Measurements from ENCODE around the gene UGT8.
A peak's percentile ranks its signal among the peaks of the same experiment; 100 is the strongest.
"Not testable (repeated sequence)": the region's sequence is repeated elsewhere in the genome, so short reads cannot be mapped to it uniquely, and the experiment has no call there.

UGT8 gene

GRCh38 chr4:114606245-114606644, 7.6 kb downstream of the UGT8 start:
- no peak for DNase-seq (ENCODE audit: low read depth)

- no peak for DNase-seq (ENCODE audit: low read depth)
Measured at GRCh38 chr4:114607056-114607455, 8.4 kb downstream of the UGT8 start.

GRCh38 chr4:114613560-114613959, 15.0 kb downstream of the UGT8 start:
- DNase-seq (ENCODE audit: low read depth), result no peak

DNA sequence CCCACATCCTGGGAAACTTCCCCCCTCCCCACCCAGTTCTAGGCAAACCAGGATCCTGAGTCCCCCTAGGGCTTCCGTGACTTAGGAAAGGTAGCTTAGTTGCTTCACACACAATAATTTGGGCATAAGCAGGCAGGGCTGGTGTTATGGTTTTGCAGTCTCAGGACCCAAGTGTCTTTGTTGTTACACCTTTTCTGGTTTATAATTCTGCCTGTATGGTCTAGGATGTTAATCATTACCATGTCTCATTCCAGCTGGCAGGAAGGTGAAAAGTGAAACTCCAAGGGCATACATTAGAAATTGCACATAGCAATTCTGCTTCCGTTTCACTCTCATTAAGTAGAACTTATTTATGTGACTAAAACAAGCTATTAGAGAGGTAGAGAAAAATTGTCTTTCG, 16.8 kb downstream of the UGT8 start:
- no peak for DNase-seq (ENCODE audit: low read depth)

DNA sequence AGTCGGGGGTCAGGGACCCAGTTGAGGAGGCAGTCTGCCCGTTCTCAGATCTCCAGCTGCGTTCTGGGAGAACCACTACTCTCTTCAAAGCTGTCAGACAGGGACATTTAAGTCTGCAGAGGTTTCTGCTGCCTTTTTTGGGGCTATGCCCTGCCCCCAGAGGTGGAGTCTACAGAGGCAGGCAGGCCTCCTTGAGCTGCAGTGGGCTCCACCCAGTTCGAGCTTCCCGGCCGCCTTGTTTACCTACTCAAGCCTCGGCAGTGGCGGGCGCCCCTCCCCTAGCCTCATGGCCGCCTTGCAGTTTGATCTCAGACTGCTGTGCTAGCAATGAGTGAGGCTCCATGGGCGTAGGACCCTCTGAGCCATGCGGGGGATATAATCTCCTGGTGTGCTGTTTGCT, 17.4 kb downstream of the UGT8 start:
- DNase-seq (ENCODE audit: low read depth), result not testable (repeated sequence)

GRCh38 chr4:114626196-114626595, 27.6 kb downstream of the UGT8 start:
- no peak for DNase-seq (ENCODE audit: low read depth)

GRCh38 chr4:114636192-114636935, 37.8 kb downstream of the UGT8 start:
- no peak for DNase-seq (ENCODE audit: low read depth)

DNA sequence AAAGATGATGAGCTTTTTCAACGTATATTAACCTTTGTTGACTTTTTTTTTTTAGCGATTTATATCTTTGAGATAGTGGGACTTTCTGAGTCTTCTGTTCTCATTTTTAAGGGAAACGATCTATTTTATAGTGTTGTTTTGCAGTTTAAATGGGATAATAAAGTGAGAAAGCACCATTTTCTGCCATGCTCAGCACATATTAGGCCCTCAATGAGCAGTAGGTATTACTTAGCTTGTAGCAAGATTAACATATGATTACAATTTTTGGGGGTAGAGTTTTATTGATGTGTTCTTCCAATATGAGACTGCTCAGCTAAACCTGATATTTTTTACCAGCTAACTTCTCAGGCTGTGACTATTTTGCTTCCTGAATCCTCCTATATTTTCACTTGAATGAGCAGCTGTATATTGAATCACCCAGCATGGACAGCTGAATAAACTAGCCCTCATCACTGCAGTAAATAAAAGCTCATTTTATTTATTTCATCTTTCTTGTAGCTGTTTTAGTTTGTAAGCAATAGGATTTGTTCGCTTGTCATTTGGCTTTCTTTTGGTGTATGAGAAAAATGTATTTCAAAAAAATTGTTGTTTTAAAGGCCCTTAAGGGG, 43.7 kb downstream of the UGT8 start:
- DNase-seq (ENCODE audit: low read depth), result no peak

DNA sequence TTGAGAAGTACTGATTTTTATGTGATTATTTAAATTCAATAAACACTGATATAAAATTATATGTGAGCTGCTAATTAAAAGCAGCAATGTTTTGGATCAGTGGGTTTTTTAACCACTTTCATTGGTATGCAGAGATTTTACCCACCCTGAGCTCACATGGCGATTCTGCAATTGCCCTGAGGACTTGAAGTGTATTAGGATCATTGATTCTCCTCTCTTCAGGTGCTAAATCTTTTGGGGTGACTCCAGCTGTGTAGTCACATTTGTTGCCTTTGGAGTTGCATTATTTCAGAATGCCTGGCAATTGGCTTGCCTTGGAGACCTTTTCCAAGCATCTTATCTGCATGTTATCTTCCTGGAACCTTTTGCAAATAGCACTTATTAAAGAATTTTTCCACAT, 51.3 kb downstream of the UGT8 start:
- no peak for DNase-seq (ENCODE audit: low read depth)

- no peak for DNase-seq (ENCODE audit: low read depth)
Measured at GRCh38 chr4:114653675-114654074, 55.1 kb downstream of the UGT8 start.

GRCh38 chr4:114654592-114654991, 56.0 kb downstream of the UGT8 start:
- DNase-seq (ENCODE audit: low read depth), result no peak

DNA sequence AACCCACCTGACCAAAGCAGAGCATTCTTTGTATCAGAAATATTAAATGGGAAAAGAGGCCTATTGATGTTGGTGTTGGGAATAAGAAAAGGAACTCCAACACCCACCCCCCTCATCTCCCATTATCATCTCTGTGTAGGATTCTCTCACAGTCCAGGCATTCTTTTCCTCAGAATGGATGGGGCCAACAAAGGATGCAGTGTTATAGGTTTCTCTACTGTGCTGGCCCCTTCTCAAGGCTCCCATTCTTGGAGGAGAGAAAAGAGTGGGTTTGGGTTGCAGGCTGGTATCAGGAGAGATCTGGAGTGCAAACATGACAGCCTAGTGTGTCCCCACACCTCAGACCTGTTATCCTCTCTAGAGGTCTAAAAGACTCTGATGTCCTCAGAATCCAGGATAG, 59.6 kb downstream of the UGT8 start:
- DNase-seq (ENCODE audit: low read depth), result no peak

DNA sequence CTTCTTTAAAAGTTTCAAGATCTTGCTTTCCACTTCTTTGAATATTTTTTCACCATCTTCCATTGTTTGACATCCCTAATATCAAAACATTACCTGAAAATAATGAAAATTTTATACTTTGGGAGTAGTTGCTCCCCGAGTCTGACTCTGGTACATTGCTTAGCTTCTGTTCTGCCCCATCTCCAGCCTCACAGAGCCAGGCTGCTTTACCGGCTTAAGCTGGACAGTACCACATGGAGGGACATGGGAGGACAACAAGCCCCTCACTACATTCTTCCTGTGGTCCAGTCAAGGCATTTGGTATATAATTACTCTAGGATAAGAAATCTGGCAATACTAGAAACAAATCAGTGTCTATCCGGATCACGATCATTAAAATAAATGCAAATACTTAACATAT, 60.2 kb downstream of the UGT8 start:
- DNase-seq (ENCODE audit: low read depth), result no peak

GRCh38 chr4:114659386-114660008, 60.9 kb downstream of the UGT8 start:
- peak; percentile 11 for DNase-seq (ENCODE audit: low read depth)

DNA sequence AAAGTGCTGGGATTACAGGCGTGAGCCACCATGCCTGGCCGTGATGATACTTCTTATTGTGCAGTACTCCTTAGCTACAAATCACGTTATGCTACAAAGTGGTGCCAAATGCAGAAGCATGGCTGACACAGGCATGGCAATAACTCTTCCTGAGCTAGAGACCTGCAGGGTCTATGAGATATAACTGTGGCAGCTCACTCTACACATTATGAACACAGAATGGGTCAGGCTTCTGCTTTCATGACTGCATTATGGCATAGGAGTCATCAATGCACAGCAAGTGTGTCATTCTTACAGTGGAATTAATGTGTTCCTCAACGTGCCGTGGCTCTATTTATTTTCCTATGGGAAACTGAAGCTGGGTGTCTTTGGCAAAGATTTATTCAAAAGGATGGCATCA, 64.5 kb downstream of the UGT8 start:
- DNase-seq (ENCODE audit: low read depth), result no peak

- DNase-seq (ENCODE audit: low read depth), result no peak
Measured at GRCh38 chr4:114668577-114668976, 70.0 kb downstream of the UGT8 start.

DNA sequence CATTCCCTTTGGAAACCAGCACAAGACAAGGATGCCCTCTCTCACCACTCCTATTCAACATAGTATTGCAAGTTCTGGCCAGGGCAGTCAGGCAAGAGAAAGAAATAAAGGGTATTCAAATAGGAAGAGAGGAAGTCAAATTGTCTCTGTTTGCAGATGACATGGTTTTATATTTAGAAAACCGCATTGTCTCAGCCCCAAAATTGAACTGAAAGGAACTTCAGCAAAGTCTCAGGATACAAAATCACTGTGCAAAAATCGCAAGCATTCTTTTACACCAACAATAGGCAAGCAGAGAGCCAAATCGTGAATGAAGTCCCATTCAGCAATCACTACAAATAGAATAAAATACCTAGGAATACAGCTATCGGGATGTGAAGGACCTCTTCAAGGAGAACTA, 72.1 kb downstream of the UGT8 start:
- DNase-seq (ENCODE audit: low read depth), result not testable (repeated sequence)

- no peak for DNase-seq (ENCODE audit: low read depth)
Measured at GRCh38 chr4:114673306-114673705, 74.7 kb downstream of the UGT8 start.

GRCh38 chr4:114674080-114674479, 75.5 kb downstream of the UGT8 start:
- DNase-seq (ENCODE audit: low read depth), result no peak

DNA sequence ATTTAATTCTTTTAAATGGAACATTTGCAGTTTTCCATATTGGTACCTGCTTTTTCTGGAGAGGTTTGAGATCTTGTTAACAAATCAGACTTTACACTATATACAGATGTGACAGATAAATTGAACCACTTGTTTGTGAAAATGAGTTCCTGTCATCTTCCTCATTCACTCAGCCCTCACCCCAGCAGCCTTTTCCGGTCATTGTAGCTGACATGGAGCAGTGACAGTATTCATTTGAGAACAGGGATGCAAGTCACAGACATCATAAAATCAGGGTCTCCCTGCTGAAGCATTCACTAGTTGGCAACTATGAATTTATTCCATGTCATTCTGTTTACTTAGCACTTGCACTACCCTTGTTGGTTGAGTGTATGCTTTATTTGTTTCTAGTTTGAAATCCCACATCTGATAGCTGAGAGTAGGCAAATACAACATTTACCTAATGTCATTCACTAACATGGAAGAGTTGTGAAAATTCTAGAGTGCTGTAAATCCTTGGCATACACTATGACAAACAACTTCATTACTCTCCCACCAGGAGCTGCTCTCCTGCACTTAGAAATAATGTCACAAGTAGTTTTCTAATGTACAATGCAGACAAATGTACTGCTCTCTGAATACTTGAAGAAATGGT, 78.9 kb downstream of the UGT8 start:
- DNase-seq (ENCODE audit: low read depth), result no peak

DNA sequence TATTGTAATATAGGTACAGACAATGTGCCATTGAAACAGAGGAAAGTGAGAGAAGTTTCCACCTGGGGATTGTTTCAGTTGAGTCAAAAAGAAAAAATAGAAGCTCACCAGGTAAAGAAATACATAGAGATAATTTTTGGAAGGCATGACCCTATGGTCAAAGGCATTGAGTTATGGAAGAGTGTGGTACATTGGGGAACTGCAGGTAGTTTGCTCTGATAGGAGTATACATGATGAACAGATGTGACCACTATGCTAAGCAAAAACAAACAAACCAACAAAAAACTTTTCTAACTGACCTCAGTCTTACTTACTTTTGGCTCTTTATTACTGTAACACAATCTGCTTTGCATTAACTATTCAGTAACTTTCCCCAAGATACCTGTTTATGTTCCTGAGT, 85.9 kb downstream of the UGT8 start:
- no peak for DNase-seq (ENCODE audit: low read depth)

GRCh38 chr4:114688059-114688458, 89.5 kb downstream of the UGT8 start:
- DNase-seq (ENCODE audit: low read depth), result no peak

GRCh38 chr4:114690571-114690970, 92.0 kb downstream of the UGT8 start:
- no peak for DNase-seq (ENCODE audit: low read depth)
